Measurements from ENCODE around the gene SAXO1. TPM values are rescaled to one million over a fixed set of nuclear protein-coding genes. Genes with fewer than 3 reads are reported as not detected.

SAXO1 gene
- total RNA-seq, 1 experiment from 2014 or later, result not detected

GRCh38 chr9:18893491-18893890 is 139.5 kb downstream of the SAXO1 start:
- in situ Hi-C loops (cut with HindIII; ENCODE audit: low sequenced_read_pairs), result no loop called here
- no peak for DNase-seq (ENCODE audit: low spot score)

GRCh38 chr9:18893046-18893445 is 140.0 kb downstream of the SAXO1 start:
- DNase-seq (ENCODE audit: low spot score), result no peak
- in situ Hi-C loops (cut with HindIII; ENCODE audit: low sequenced_read_pairs), result no loop called here

- DNase-seq (ENCODE audit: low spot score), result no peak
- in situ Hi-C loops (cut with HindIII; ENCODE audit: low sequenced_read_pairs), result no loop called here
Measured at GRCh38 chr9:18891946-18892670, 140.9 kb downstream of the SAXO1 start.

GRCh38 chr9:18890372-18890771 is 142.6 kb downstream of the SAXO1 start:
- no peak for DNase-seq (ENCODE audit: low spot score)
- in situ Hi-C loops (cut with HindIII; ENCODE audit: low sequenced_read_pairs), result no loop called here

GRCh38 chr9:18889550-18889949 is 143.5 kb downstream of the SAXO1 start:
- in situ Hi-C loops (cut with HindIII; ENCODE audit: low sequenced_read_pairs), result no loop called here
- no peak for DNase-seq (ENCODE audit: low spot score)

GRCh38 chr9:18888290-18888689 is 144.7 kb downstream of the SAXO1 start:
- DNase-seq (ENCODE audit: low spot score), result peak; percentile 9
- in situ Hi-C loops (cut with HindIII; ENCODE audit: low sequenced_read_pairs), result no loop called here

- DNase-seq (ENCODE audit: low spot score), result no peak
Measured at GRCh38 chr9:18887546-18887945, 145.5 kb downstream of the SAXO1 start.

GRCh38 chr9:18881758-18882157 is 151.3 kb downstream of the SAXO1 start:
- DNase-seq (ENCODE audit: low spot score), result no peak
- in situ Hi-C loops (cut with HindIII; ENCODE audit: low sequenced_read_pairs), result no loop called here

More at GRCh38 chr9:18887546-18887945, 145.5 kb downstream of the SAXO1 start:
- in situ Hi-C loops (cut with HindIII; ENCODE audit: low sequenced_read_pairs), result no loop called here

GRCh38 chr9:18877984-18878383 is 155.0 kb downstream of the SAXO1 start:
- no peak for DNase-seq (ENCODE audit: low spot score)
- in situ Hi-C loops (cut with HindIII; ENCODE audit: low sequenced_read_pairs), result no loop called here

Other genes starting within 250 kb of the SAXO1 start
- 33.0 and 44.3 TPM in 2 replicates for gene RRAGA, start 16.2 kb upstream of the SAXO1 start, total RNA-seq (2014; rRNA removed; shearing (Covaris generic))
- 7.1 and 13.9 TPM in 2 replicates for gene HAUS6, start 69.7 kb upstream of the SAXO1 start, total RNA-seq (2014; rRNA removed; shearing (Covaris generic))
- gene PLIN2, start 94.3 kb upstream of the SAXO1 start, total RNA-seq (2014; rRNA removed; shearing (Covaris generic)), result 54.6 and 59.1 TPM in 2 replicates
- gene DENND4C, start 197.5 kb upstream of the SAXO1 start, total RNA-seq (2014; rRNA removed; shearing (Covaris generic)), result 30.0 and 31.5 TPM in 2 replicates

Data from G401 (cell line).